HG02610 (cell line): Measurements from ENCODE around the gene MME.

Source experiments
- ATAC-seq: cut with Tn5 transposase; IDR thresholded peaks from one replicate; pipeline ENCODE4 v1.9.1; 2021; ENCODE audit warnings: mild to moderate bottlenecking, moderate library complexity; ENCODE audit not compliant: unreplicated experiment

The MME gene

GRCh38 chr3:155079746-155080487 lies at the start of gene MME:
Gene MME, plus strand, starts transcription at chr3:155080319. Its CDS starts 3,849 bp downstream, at chr3:155084168.
- no peak for ATAC-seq

DNA sequence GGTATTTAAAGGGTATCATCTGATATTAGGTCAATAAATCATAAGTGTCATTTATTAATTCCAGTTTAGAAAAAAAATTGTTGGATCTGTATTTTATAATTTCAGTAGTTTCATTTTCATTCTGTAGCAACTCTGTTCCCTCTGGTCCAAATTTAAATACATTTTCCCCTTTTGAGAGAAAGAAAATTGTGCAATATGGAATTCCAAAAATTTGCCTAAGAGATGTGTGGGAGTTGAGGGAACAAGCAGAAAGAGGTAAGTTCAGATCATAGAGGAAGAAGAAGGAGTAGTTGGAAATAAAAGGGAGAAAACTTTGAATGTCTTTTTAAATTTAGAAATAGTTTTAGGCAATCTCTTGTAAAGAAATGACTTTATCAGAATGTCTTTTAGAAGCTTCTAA lies 48.9 kb upstream of the MME start:
- ATAC-seq: no peak

DNA sequence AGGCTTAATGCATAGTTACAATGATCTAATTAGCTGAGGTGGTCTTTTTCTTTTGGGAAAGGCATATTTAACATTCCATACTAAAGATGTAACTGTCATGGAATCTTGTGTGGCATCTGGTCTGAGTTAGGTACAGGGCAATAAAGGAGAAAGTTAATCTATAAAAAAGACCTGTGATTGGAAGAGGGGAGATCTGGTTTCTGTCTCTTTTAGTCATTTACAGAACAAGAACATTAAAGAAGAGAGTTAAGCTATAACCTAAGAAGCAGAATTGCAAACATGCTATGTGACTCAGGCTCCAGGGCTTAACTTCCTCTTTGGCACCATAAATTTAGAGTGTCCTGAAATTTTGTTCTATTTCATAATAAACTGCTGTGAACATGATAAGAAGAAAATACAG lies 47.2 kb upstream of the MME start:
- no peak for ATAC-seq

GRCh38 chr3:155034786-155035185 lies 45.3 kb upstream of the MME start:
- ATAC-seq: no peak

DNA sequence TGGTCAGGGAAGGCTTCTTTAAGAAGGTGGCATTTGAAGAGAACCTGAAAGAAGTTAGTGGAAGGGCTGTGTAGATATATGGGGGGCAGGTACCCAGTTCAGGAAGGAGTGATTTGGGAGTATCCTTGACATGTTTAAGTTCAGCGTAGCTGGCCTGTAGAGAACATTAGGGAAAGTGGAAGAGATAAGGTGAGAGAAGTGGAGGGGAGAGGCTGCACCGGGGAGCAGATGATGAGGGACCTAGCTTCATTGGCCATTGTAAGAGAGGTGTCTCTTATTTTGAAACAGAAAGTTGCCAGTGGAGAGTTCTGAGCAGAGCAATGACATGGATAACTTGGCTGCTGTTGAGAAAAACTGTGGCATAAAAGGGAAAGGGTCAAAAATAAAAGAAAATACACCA lies 44.6 kb upstream of the MME start:
- no peak for ATAC-seq

DNA sequence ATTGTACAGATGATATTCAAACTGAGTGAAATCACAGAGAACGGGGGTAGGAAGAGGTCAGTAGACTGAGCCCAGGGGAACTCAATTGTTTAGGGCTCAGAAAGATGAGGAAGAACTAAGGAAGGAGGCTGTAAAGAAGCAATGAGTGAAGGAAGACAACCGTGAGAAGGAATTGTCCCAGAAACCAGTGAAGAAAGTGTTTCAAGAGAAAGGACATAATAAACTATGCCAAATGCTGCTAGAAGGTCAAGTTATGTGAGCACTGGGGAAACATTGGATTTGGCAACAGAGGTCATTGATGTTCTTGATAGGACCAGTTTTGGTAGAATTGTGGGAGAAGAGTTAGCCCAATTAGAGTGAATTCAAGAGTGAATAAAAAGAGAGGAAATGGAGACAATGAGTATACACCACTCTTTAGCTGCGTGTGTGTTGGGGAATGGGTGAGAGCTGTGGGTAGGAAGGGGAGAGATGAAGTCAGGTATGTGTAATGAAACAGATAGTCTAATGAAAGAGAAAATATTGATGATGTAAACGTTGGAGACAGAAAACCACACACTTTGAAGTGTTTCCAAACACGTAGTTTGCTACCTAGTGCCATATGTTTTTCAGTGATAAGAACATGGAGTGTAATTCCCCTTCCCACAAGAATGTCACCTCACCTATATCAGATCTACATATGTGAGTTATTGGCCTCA lies 42.5 kb upstream of the MME start:
- no peak for ATAC-seq

DNA sequence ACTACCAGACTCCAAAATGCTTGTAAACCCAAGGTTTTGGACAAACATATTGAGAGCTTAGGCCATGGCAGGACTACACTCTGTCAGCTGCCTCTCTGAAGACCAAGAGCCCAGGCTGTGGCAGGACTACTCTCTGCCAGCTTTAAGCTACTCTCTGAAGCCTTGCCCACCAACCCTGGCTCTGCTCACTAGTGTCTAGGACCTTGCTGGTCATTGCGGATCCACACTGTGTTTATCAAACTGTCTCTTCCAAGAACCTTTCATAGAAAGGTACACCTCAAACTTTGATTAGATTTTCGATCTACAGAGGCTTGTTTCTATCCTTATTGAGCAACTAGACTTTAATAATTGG lies 41.9 kb upstream of the MME start:
- no peak for ATAC-seq

- ATAC-seq: no peak
Observed at GRCh38 chr3:155046935-155047334, 33.2 kb upstream of the MME start.

GRCh38 chr3:155047672-155048071 lies 32.4 kb upstream of the MME start:
- ATAC-seq: no peak

GRCh38 chr3:155049959-155050358 lies 30.2 kb upstream of the MME start:
- ATAC-seq: no peak

- no peak for ATAC-seq
Observed at GRCh38 chr3:155052470-155052869, 27.6 kb upstream of the MME start.

DNA sequence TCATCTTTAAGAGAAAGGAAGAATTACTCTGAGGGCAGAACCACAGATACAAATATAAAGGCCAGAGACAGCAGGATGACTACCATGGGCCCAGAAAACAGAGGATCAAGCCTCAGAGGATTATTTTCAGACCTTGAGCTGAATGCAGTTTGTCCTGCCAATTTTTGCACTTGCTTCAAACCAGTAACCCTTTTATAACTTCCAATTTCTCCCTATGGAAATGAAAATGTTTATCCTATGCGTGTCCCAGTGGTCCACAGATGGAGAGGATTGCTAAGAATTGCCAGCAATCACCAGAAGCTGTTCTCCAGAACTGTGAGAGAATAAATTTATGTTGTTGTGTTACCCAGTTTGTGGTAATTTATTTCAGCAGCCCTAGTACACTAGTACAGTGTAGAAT lies 26.4 kb upstream of the MME start:
- no peak for ATAC-seq

- ATAC-seq: peak; percentile 7
Observed at GRCh38 chr3:155064920-155065319, 15.2 kb upstream of the MME start.

DNA sequence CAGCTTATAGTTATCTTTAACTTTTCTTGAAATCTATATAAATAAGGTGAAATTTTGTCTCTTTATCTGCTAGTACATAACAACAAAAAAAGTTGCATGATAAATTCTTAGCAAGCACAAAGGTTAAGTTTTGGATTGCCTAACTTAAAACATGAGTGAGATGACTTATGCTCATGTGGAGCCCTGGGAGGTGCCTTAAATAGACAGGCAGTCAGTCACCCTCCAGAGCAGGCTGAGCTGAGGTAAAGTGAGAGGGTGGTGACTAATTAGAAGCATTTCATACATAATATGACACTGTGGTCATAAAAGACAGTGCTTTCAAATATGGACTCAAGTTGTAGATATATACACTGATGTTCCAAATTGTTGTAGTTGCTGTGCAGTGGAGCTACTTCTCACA lies 14.6 kb upstream of the MME start:
- peak; percentile 73 for ATAC-seq

GRCh38 chr3:155069729-155070128 lies 10.4 kb upstream of the MME start:
- no peak for ATAC-seq

GRCh38 chr3:155070316-155070715 lies 9.8 kb upstream of the MME start:
- no peak for ATAC-seq

DNA sequence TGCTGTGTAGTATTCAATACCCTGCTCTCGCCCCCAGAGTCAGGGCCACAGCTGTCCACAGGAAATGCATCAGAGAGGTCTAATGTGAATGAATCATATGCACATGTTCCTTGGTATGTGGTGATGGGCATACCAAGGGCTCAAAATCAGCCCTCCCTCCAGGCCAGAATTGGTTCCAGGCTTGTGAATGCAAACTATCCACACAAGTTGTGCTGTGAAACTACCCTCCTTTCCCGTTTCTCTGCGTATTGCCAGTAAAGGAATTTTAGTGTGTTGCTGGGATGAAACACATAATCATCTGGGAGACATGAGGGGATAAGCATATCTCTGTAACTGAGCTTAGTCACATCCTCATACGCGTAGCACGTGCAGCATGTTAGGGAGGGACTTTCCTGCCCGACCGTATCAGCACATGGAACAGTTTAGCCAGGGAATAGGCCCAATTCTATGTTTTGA lies 9.2 kb upstream of the MME start:
- ATAC-seq: no peak

GRCh38 chr3:155075200-155075599 lies 4.9 kb upstream of the MME start:
- no peak for ATAC-seq

GRCh38 chr3:155076888-155077287 lies 3.2 kb upstream of the MME start:
- no peak for ATAC-seq

GRCh38 chr3:155078711-155079467 lies 1.2 kb upstream of the MME start:
- no peak for ATAC-seq

DNA sequence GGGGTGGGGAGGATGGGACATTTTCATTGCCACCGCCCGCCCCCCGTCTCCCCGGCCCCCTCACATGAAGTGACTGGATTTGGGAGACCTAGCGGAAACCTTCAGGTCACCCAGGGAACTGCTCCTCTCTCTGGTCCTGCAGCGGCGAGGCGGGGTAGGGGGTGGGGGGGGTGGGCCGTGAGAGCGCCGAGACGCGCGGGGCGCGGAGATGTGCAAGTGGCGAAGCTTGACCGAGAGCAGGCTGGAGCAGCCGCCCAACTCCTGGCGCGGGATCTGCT lies 712 bp upstream of the MME start:
- no peak for ATAC-seq

DNA sequence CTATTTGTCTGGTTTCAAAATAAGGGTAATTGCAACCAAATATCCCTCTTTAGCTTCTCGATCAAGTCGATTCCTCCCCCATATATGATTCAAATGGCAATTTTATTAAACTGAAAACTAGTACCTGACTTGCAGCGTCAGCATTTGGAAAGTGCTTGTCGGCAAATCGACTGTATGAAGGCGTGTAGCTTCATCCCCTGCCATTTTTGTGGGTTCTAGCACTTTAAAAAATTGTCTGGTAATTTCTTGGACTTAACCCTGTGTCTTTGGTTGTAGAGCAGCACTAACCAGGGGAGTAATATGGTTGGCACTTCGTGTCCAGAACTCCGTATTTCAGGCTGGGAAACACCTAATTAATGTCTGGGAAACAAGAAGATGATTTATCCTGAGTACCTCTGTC lies 573 bp downstream of the MME start:
- no peak for ATAC-seq
